Natural killer cell (primary cell): ENCODE measurements around the gene NDUFC2. TPM values are rescaled to one million over a fixed set of nuclear protein-coding genes. Genes with fewer than 3 reads are reported as not detected.

Experiments used
- ATAC-seq, 3 donors: fragments of 150-1000 bp in 2 of 3; fragments of 200-7000 bp in 1 of 3; cut with Tn5 transposase; 1 replicate in 1 of 3; 2 replicates in 2 of 3; pipeline ENCODE4 v1.10.0; 2021; ENCODE audit warnings: mild to moderate bottlenecking in 2 of 3, moderate library complexity in 2 of 3
- DNase-seq, 2 donors: peaks; one replicate each; pipeline versions ENCODE4 v3.0.0 to v3.0.0-alpha.2; 2013 to 2021; ENCODE audit warnings: mixed read lengths in 1 of 2
- H3K27ac ChIP-seq: one replicate; pipeline ENCODE4 v1.5.1; 2013; ENCODE audit warnings: mild to moderate bottlenecking, low read length
- H3K27me3 ChIP-seq: one replicate; pipeline ENCODE4 v1.6.1; 2013; ENCODE audit warnings: low read length; ENCODE audit not compliant: control insufficient read depth, insufficient read depth
- H3K36me3 ChIP-seq: one replicate; pipeline ENCODE4 v1.6.1; 2013; ENCODE audit warnings: low read length; ENCODE audit not compliant: control insufficient read depth, insufficient read depth
- H3K4me1 ChIP-seq: one replicate; pipeline ENCODE4 v1.6.1; 2013; ENCODE audit warnings: low read length; ENCODE audit not compliant: control insufficient read depth, insufficient read depth
- H3K4me3 ChIP-seq: one replicate; pipeline ENCODE4 v1.5.1; 2013; ENCODE audit warnings: low read length
- H3K9me3 ChIP-seq: one replicate; pipeline ENCODE4 v1.6.1; 2013; ENCODE audit warnings: low read length; ENCODE audit not compliant: control insufficient read depth, insufficient read depth
- H3K27ac Mint-ChIP-seq, 2 donors: one replicate each; pipeline ENCODE4 v1.8.0; 2022; ENCODE audit warnings: mild to moderate bottlenecking in 2 of 2, mixed read lengths in 2 of 2, moderate library complexity in 1 of 2
- H3K27me3 Mint-ChIP-seq, 2 donors: one replicate each; pipeline ENCODE4 v1.8.0; 2022; ENCODE audit warnings: low read depth in 2 of 2, mixed read lengths in 2 of 2
- H3K36me3 Mint-ChIP-seq: one replicate; pipeline ENCODE4 v1.8.0; 2022; ENCODE audit warnings: mixed read lengths
- H3K4me1 Mint-ChIP-seq, 2 donors: one replicate each; pipeline ENCODE4 v1.8.0; 2022; ENCODE audit warnings: mixed read lengths in 2 of 2
- H3K4me3 Mint-ChIP-seq: one replicate; pipeline ENCODE4 v1.8.0; 2022; ENCODE audit warnings: mild to moderate bottlenecking, moderate library complexity, mixed read lengths
- H3K9me3 Mint-ChIP-seq, 2 donors: one replicate each; pipeline ENCODE4 v1.8.0; 2022; ENCODE audit warnings: mixed read lengths in 2 of 2
- WGBS: methylation state at CpG from one replicate; pipeline ENCODE4 v1.1.7; 2013; ENCODE audit warnings: missing lambda C conversion rate; ENCODE audit not compliant: insufficient coverage; 5-methylcytosine and 5-hydroxymethylcytosine counted together
- intact Hi-C: fragments of 100-400 bp; cut with micrococcal nuclease; formaldehyde crosslinking; loops from one replicate; pipeline ENCODE4 v1.14.2; 2022
- total RNA-seq, 4 donors: library from RNA; stranded (reverse); fragments of 120-200 nt in 1 of 4; gene quantifications; one replicate each; pipeline versions ENCODE4 v1.2.3 to v1.2.4, GENCODE V29; 2013 to 2022
- TF ChIP-seq, protein P1 (sequence below): fragments of 200-600 bp; IDR thresholded peaks from one replicate; pipeline ENCODE4 v1.8.0; 2022; ENCODE audit warnings: antibody characterized with exemption

Gene NDUFC2
- total RNA-seq, 3 donors from 2014 or later (not counting 1 experiment from before 2014, with no cell fraction given) = 51.8 to 75.4 (median 60.2) TPM

- intact Hi-C loops = loop anchor here (5.0 kb wide), 1 partner anchor 375 kb away; no protein-coding TSS in a partner anchor
Measured at GRCh38 chr11:78022397-78023396, 57.0 kb downstream of the NDUFC2 start, which contains the start of gene KCTD14. Gene KCTD14 (minus strand): TSS chr11:78023276. CDS start chr11:78023249, 27 bp downstream.

GRCh38 chr11:78021611-78022010, 58.1 kb downstream of the NDUFC2 start:
- H3K9me3 ChIP-seq = no peaks in the 10 kb centered on the region
- no peak overlapping the region for H3K27ac Mint-ChIP-seq
- no peaks in the 10 kb centered on the region for H3K36me3 ChIP-seq
- H3K4me1 ChIP-seq = peaks cover 4% of the 10 kb centered on the region
- 92% methylated on average over 6 of the region's 6 CpGs for WGBS
- no peak for ATAC-seq
- no peak overlapping the region for H3K4me3 ChIP-seq
- intact Hi-C loops = loop anchor here (5.0 kb wide), 1 partner anchor 374 kb away; no protein-coding TSS in a partner anchor
- H3K36me3 Mint-ChIP-seq = no peaks in the 10 kb centered on the region
- peaks cover 22 to 23% of the 10 kb centered on the region in 2 donors for H3K27me3 Mint-ChIP-seq
- H3K4me3 Mint-ChIP-seq = no peak overlapping the region
- no peaks in the 10 kb centered on the region for H3K9me3 Mint-ChIP-seq
- DNase-seq = no peak
- TF ChIP-seq, protein P1, sequence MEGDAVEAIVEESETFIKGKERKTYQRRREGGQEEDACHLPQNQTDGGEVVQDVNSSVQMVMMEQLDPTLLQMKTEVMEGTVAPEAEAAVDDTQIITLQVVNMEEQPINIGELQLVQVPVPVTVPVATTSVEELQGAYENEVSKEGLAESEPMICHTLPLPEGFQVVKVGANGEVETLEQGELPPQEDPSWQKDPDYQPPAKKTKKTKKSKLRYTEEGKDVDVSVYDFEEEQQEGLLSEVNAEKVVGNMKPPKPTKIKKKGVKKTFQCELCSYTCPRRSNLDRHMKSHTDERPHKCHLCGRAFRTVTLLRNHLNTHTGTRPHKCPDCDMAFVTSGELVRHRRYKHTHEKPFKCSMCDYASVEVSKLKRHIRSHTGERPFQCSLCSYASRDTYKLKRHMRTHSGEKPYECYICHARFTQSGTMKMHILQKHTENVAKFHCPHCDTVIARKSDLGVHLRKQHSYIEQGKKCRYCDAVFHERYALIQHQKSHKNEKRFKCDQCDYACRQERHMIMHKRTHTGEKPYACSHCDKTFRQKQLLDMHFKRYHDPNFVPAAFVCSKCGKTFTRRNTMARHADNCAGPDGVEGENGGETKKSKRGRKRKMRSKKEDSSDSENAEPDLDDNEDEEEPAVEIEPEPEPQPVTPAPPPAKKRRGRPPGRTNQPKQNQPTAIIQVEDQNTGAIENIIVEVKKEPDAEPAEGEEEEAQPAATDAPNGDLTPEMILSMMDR = no peak
- H3K4me1 Mint-ChIP-seq = peaks cover 7 to 9% of the 10 kb centered on the region in 2 donors
- no peak overlapping the region for H3K27ac ChIP-seq
- no peaks in the 10 kb centered on the region for H3K27me3 ChIP-seq

More at GRCh38 chr11:78022397-78023396, 57.0 kb downstream of the NDUFC2 start, which contains the start of gene KCTD14:
- ATAC-seq (no peak), DNase-seq (no peak)
- H3K4me1 Mint-ChIP-seq = peaks cover 7 to 9% of the 10 kb centered on the region in 2 donors
- H3K9me3 Mint-ChIP-seq = no peaks in the 10 kb centered on the region
- peaks cover 22 to 23% of the 10 kb centered on the region in 2 donors for H3K27me3 Mint-ChIP-seq
- no peak within 1 kb of the TSS for H3K27ac ChIP-seq
- H3K27me3 ChIP-seq = no peaks in the 10 kb centered on the region
- H3K9me3 ChIP-seq = no peaks in the 10 kb centered on the region
- WGBS = 30% methylated on average over 37 of the region's 37 CpGs
- TF ChIP-seq, protein P1 = no peak
- H3K27ac Mint-ChIP-seq = no peak within 1 kb of the TSS
- no peaks in the 10 kb centered on the region for H3K36me3 ChIP-seq
- H3K36me3 Mint-ChIP-seq = no peaks in the 10 kb centered on the region
- no peak within 1 kb of the TSS for H3K4me3 Mint-ChIP-seq
- peaks cover 4% of the 10 kb centered on the region for H3K4me1 ChIP-seq
- no peak within 1 kb of the TSS for H3K4me3 ChIP-seq

- no peak for ATAC-seq
- peaks cover 7 to 9% of the 10 kb centered on the region in 2 donors for H3K4me1 Mint-ChIP-seq
- H3K4me3 Mint-ChIP-seq = no peak overlapping the region
- Histone ChIP-seq H3K27ac (no peak overlapping the region), H3K4me3 (no peak overlapping the region), H3K4me1 (peaks cover 4% of the 10 kb centered on the region), H3K9me3 (no peaks in the 10 kb centered on the region), H3K36me3 (no peaks in the 10 kb centered on the region), H3K27me3 (no peaks in the 10 kb centered on the region)
- TF ChIP-seq, protein P1 = no peak
- no peak for DNase-seq
- H3K27me3 Mint-ChIP-seq = peaks cover 22 to 23% of the 10 kb centered on the region in 2 donors
- no peaks in the 10 kb centered on the region for H3K36me3 Mint-ChIP-seq
- no peak overlapping the region for H3K27ac Mint-ChIP-seq
- intact Hi-C loops = loop anchor here (5.0 kb wide), 1 partner anchor 373 kb away; no protein-coding TSS in a partner anchor
- 57% methylated on average over 2 of the region's 3 CpGs for WGBS
- no peaks in the 10 kb centered on the region for H3K9me3 Mint-ChIP-seq
Measured at GRCh38 chr11:78020246-78020645, 59.4 kb downstream of the NDUFC2 start.
